Vagina (tissue), 2 donors: Measurements from ENCODE around the gene ACAD10.

ENCODE experiments used
- CTCF ChIP-seq, 3 experiments: fragments of 450-650 bp in 2 of 3; fragments of 200-600 bp in 1 of 3; sonication (generic) in 1 of 3; IDR thresholded peaks; one replicate each; pipeline ENCODE4 v1.5.1; 2017 to 2019; ENCODE audit warnings: antibody characterized with exemption in 3 of 3, mild to moderate bottlenecking in 2 of 3, moderate library complexity in 2 of 3
- POLR2A ChIP-seq, 2 donors: fragments of 450-650 bp; IDR thresholded peaks; one replicate each; pipeline ENCODE4 v1.6.1; 2017; ENCODE audit warnings: antibody characterized with exemption in 2 of 2, mild to moderate bottlenecking in 2 of 2, moderate library complexity in 2 of 2
- POLR2AphosphoS5 ChIP-seq, 2 donors: sonication (generic); formaldehyde crosslinking; IDR thresholded peaks; one replicate each; pipeline ENCODE4 v1.9.0; 2017; ENCODE audit warnings: antibody characterized with exemption in 2 of 2, mild to moderate bottlenecking in 2 of 2, low read depth in 1 of 2; ENCODE audit not compliant: insufficient read depth in 1 of 2

GRCh38 chr12:111773801-111774551 is 88.1 kb downstream of the ACAD10 start:
- TF ChIP-seq CTCF (IDR thresholded peaks at IDR 0.05) (no peak), POLR2A (IDR thresholded peaks at IDR 0.05) (no peak), POLR2AphosphoS5 (IDR thresholded peaks at IDR 0.05; ENCODE audit: insufficient read depth in 1 of 2, low read depth in 1 of 2) (peak; percentile 52 to 80)
